Left renal pelvis (tissue), 4 donors: Measurements from ENCODE around the gene DNAJC3. TPM values are rescaled to one million over a fixed set of nuclear protein-coding genes. Genes with fewer than 3 reads are reported as not detected.
A peak's percentile ranks its signal among the peaks of the same experiment; 100 is the strongest.

Source experiments
- DNase-seq, 4 donors: peaks; one replicate each; pipeline ENCODE4 v3.0.0-alpha.2; 2013; ENCODE audit warnings: low read depth in 4 of 4, low spot score in 3 of 4
- polyA plus RNA-seq, 4 donors: library from polyadenylated mRNA; unstranded; fragments of 120-200 nt; gene quantifications; one replicate each; pipeline ENCODE4 v1.2.1, GENCODE V29; 2013; ENCODE audit not compliant: insufficient read length in 4 of 4

Gene DNAJC3
- polyA plus RNA-seq, 4 donors, result 37.7 to 46.8 (median 40.6) TPM

DNA sequence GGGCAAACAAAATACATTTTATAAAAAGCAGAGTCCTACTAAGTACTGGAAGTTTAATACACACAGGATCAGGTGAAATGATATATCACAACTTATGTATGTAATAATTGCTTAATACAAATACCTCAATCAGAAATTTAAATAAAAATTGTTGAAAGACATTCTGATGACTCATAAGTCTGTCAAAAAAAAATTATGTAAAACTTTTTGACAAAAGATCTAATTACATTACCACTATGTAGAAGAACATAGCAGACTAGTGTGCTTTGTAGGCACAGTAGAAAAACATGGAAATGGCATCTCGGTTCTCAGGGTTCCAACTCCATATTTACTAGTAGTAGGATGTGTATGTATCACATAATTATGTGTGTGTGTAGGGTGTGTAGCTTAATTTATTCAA lies 156.2 kb downstream of the DNAJC3 start:
- no peak for DNase-seq

DNA sequence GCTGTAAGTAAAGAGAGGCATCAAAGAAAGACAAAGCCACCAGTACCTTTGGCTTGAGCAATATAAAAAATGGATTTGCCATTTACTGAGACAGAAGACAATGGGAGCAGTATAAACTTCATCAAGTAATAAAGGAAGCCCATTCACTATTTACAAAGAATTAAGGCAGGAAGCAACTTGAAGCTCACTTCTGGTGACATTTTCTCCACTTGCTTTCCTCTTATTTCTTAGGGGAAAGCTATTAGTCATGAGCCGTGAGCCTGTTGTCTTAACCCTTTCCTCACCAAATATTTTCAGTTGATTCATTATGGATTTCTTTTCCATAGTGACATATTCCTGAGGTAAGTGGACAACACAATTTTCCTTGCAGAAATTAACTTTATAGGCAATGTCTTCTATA lies 156.8 kb downstream of the DNAJC3 start:
- DNase-seq, result no peak

DNA sequence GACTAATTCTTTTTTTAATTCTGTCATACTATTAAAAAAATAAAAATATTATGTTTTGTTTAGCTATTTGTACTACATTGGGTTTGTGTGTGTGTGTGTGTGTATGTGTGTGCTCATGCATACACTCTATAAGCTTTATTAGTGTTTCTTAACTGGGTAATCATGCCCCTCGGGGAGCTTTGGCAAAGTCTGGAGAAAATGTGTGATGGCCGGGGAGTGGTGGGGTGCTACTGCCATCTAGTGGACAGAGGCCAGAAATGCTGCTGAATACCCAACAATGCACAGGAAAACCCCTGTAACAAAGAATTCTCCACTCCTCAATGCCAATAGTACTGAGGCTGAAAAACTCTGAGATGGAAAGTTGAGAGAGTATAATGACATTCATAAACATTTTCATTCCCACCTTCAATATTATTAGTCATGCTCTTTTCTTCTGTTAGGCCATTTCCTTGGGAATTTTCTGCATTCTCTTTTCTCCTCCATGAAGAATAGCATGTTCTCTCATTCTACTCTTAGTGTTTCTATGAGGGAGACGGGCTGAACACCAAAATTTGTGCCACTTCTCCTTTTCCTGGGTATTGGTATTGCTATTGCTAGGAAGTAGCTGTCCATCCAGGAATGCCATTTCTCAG lies 157.3 kb downstream of the DNAJC3 start:
- DNase-seq, result peak; percentile 29 to 61 (median 48)

DNA sequence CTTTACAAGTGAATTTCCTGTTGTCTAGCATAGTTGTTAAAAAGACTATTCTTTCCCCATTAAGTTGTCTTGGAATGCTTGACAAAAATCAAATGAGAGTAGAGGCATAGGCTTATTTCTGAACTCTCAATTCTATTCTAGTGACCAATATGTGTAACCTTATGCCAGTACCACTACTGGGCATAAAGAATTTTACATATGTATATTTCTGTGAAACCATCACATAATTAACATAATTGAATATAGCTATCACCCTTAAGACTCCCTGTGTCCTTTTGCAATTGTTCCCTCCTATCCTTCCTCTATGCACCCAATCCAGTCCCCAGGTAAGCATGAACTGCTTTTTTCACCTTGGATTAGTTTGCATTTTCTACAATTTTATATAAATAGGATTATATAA lies 165.0 kb downstream of the DNAJC3 start:
- no peak for DNase-seq

DNA sequence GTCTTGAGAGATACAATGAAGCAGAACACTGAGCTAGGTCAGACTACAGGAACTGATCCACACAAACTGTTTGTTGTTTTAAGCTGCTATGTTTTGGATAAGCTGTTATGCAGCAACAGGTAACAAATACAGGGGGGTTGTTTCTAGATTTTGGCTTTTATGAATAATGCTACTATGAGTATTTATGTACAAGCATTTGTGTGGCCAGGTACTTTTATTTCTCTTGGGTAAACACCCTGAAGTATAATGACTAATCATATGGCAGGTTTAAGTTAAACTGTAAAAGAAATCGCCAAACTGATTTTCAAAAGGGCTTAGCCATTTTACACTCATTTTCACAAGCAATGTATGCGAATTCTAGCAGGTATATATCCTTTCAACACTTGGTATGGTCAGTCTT lies 166.0 kb downstream of the DNAJC3 start:
- DNase-seq, result no peak

Other genes with a start within 250 kb of the DNAJC3 start
- gene CLDN10, start 124.4 kb upstream of the DNAJC3 start, polyA plus RNA-seq, result 100 to 1,000 TPM in 2 of 4 donors, 10 to 100 TPM in 1, 1 to 10 TPM in 1; 3.9 to 119 (median 102) TPM
- gene DZIP1, start 32.4 kb upstream of the DNAJC3 start, polyA plus RNA-seq, result 10 to 100 TPM; 58.9 to 70.9 (median 66.3) TPM